ENCODE data around the gene TNFRSF18.

The TNFRSF18 gene

DNA sequence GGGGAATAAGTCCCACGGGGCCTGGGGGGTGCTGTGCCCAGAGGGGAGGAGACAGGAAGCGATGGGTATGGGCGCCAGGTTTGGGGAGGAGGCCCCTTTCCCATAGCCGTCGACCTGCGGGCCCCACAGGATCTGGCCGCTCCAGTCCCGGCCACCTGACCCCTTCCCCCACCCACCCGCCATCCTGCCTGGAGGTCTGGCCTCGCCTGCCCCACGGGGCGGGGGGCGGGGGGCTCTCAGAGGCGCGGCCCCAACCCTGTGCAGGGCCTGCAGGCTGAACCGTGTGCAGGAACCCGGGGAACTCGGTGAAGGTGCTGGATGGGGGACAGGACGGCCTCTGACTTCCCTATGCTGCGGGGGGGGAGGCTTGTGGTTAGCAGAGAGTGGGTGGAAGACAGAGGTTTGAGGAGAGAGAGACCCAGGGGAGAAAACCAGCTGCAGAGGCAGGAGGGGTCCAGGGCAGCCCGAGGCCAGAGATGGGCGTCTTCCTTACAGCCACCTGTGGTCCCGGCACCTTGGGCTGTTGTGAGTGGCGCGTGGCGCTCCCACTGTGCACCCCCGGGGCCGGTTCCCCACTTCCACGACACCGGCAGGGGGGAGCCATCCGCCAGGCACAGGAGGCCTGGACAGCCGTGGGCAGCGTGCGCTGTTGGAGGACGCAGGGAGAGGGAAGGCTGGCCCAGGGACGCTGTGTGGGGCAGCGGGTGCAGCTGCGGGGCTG, 2.5 kb upstream of the TNFRSF18 start:
- Histone ChIP-seq H3K4me1 (ENCODE audit: low read length) (no peaks in the 10 kb centered on the region), H3F3A (ENCODE audit: insufficient read depth, low read length) (no peaks in the 10 kb centered on the region), H3K4me3 (ENCODE audit: low read length) (no peak overlapping the region), H3K9me3 (replicated peaks; ENCODE audit: insufficient read depth, low read length) (no peaks in the 10 kb centered on the region), H4K20me1 (ENCODE audit: insufficient read depth, low read length) (no peaks in the 10 kb centered on the region), H2AFZ (ENCODE audit: low read length) (no peak overlapping the region), H3K9ac (ENCODE audit: low read length) (no peak overlapping the region), H3K36me3 (replicated peaks; ENCODE audit: insufficient read depth, low read length) (no peaks in the 10 kb centered on the region), H3K79me2 (ENCODE audit: low read length) (no peaks in the 10 kb centered on the region), H3K27ac (ENCODE audit: low read length) (no peak overlapping the region), H3K4me2 (ENCODE audit: low read depth, low read length) (no peak overlapping the region), H3K9me2 (replicated peaks; ENCODE audit: insufficient read depth, low read length) (no peaks in the 10 kb centered on the region), H3K27me3 (replicated peaks; ENCODE audit: insufficient read depth, low read length) (peaks cover 84% of the 10 kb centered on the region)
- TF ChIP-seq EZH2phosphoT487 (IDR thresholded peaks at IDR 0.05; ENCODE audit: low read length) = no peak
- TF ChIP-seq, protein P1, sequence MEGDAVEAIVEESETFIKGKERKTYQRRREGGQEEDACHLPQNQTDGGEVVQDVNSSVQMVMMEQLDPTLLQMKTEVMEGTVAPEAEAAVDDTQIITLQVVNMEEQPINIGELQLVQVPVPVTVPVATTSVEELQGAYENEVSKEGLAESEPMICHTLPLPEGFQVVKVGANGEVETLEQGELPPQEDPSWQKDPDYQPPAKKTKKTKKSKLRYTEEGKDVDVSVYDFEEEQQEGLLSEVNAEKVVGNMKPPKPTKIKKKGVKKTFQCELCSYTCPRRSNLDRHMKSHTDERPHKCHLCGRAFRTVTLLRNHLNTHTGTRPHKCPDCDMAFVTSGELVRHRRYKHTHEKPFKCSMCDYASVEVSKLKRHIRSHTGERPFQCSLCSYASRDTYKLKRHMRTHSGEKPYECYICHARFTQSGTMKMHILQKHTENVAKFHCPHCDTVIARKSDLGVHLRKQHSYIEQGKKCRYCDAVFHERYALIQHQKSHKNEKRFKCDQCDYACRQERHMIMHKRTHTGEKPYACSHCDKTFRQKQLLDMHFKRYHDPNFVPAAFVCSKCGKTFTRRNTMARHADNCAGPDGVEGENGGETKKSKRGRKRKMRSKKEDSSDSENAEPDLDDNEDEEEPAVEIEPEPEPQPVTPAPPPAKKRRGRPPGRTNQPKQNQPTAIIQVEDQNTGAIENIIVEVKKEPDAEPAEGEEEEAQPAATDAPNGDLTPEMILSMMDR (IDR thresholded peaks at IDR 0.05; ENCODE audit: low read length) = no peak
- TF ChIP-seq EZH2 (optimal IDR thresholded peaks at IDR 0.05; ENCODE audit: low read depth, low read length) = no peak
- DNase-seq = no peak

DNA sequence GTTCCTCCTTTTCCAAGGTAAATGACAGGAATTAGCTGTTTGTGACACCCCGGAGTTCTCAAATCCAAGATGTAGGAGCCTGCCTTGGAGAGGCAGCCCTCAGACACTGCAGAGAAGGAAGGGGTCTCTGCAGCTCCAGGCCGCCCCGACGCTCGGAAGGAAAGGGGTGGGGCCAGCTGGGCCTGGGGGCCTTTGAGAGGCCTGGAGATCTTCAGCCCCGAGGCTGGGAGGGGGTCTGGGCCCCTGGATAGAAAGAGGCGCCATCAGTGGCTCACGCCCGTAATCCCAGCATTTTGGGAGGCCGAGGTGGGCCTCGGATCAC, 1.1 kb upstream of the TNFRSF18 start:
- no peaks in the 10 kb centered on the region for H3K9me2 ChIP-seq (replicated peaks; ENCODE audit: insufficient read depth, low read length)
- no peak for TF ChIP-seq EZH2phosphoT487 (IDR thresholded peaks at IDR 0.05; ENCODE audit: low read length)
- TF ChIP-seq, protein P1 (IDR thresholded peaks at IDR 0.05; ENCODE audit: low read length) = no peak
- no peak for TF ChIP-seq EZH2 (optimal IDR thresholded peaks at IDR 0.05; ENCODE audit: low read depth, low read length)
- no peaks in the 10 kb centered on the region for H3K36me3 ChIP-seq (replicated peaks; ENCODE audit: insufficient read depth, low read length)
- no peaks in the 10 kb centered on the region for H3F3A ChIP-seq (ENCODE audit: insufficient read depth, low read length)
- peaks cover 94% of the 10 kb centered on the region for H3K27me3 ChIP-seq (replicated peaks; ENCODE audit: insufficient read depth, low read length)
- no peak overlapping the region for H3K4me3 ChIP-seq (ENCODE audit: low read length)
- no peaks in the 10 kb centered on the region for H3K4me1 ChIP-seq (ENCODE audit: low read length)
- no peak overlapping the region for H2AFZ ChIP-seq (ENCODE audit: low read length)
- no peak overlapping the region for H3K9ac ChIP-seq (ENCODE audit: low read length)
- H3K9me3 ChIP-seq (replicated peaks; ENCODE audit: insufficient read depth, low read length) = no peaks in the 10 kb centered on the region
- no peaks in the 10 kb centered on the region for H4K20me1 ChIP-seq (ENCODE audit: insufficient read depth, low read length)
- no peaks in the 10 kb centered on the region for H3K79me2 ChIP-seq (ENCODE audit: low read length)
- no peak overlapping the region for H3K4me2 ChIP-seq (ENCODE audit: low read depth, low read length)
- H3K27ac ChIP-seq (ENCODE audit: low read length) = no peak overlapping the region
- DNase-seq = no peak

DNA sequence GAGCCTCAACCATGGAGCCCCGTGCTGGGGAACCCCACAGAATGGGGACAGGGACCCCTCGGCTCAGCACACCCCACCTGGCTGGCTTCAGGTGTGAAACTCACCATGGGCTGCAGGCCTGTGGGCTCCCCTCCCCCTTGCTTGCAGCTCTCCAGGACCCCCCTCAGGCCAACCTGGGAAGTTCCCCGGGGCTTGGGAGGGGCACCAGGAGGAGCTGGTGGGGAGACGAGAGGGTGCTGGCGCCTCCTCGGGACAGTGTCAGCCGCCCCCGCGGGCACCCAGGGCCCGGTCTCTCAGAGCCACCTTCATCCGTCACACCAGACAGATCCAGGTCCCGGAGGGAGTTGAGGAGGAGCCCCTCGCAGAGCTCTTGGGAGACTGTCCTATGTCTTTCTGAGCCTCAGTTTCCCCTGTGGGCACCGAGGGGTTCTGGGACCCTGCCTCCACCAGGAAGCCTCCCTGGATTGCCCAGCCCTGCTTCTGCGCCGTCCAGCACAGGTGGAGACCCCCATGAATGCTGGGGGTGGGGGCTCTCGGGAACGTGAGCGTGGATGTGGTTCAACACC, 657 bp upstream of the TNFRSF18 start:
- Histone ChIP-seq H3F3A (ENCODE audit: insufficient read depth, low read length) (no peaks in the 10 kb centered on the region), H3K27ac (ENCODE audit: low read length) (no peak overlapping the region), H3K79me2 (ENCODE audit: low read length) (no peaks in the 10 kb centered on the region), H3K27me3 (replicated peaks; ENCODE audit: insufficient read depth, low read length) (peaks cover 92% of the 10 kb centered on the region), H3K4me3 (ENCODE audit: low read length) (no peak overlapping the region), H3K9ac (ENCODE audit: low read length) (no peak overlapping the region), H3K9me3 (replicated peaks; ENCODE audit: insufficient read depth, low read length) (no peaks in the 10 kb centered on the region), H3K4me1 (ENCODE audit: low read length) (no peaks in the 10 kb centered on the region), H3K4me2 (ENCODE audit: low read depth, low read length) (no peak overlapping the region), H2AFZ (ENCODE audit: low read length) (no peak overlapping the region), H3K9me2 (replicated peaks; ENCODE audit: insufficient read depth, low read length) (no peaks in the 10 kb centered on the region), H4K20me1 (ENCODE audit: insufficient read depth, low read length) (no peaks in the 10 kb centered on the region), H3K36me3 (replicated peaks; ENCODE audit: insufficient read depth, low read length) (no peaks in the 10 kb centered on the region)
- TF ChIP-seq EZH2phosphoT487 (IDR thresholded peaks at IDR 0.05; ENCODE audit: low read length) = no peak
- no peak for TF ChIP-seq EZH2 (optimal IDR thresholded peaks at IDR 0.05; ENCODE audit: low read depth, low read length)
- TF ChIP-seq, protein P1 (IDR thresholded peaks at IDR 0.05; ENCODE audit: low read length) = no peak
- no peak for DNase-seq
